ENCODE measurements around the gene METRNL.
"Not testable (repeated sequence)": the region's sequence is repeated elsewhere in the genome, so short reads cannot be mapped to it uniquely, and the experiment has no call there.

Gene METRNL

GRCh38 chr17:83106913-83107655, 27.7 kb downstream of the METRNL start:
- no peak for DNase-seq (ENCODE audit: low read depth in 2 of 2)

GRCh38 chr17:83107656-83108048, 28.2 kb downstream of the METRNL start:
- no peak for DNase-seq (ENCODE audit: low read depth in 2 of 2)

GRCh38 chr17:83108709-83109108, 29.3 kb downstream of the METRNL start:
- no peak for DNase-seq (ENCODE audit: low read depth in 2 of 2)

GRCh38 chr17:83109386-83109785, 30.0 kb downstream of the METRNL start:
- DNase-seq (ENCODE audit: low read depth in 2 of 2) = no peak

GRCh38 chr17:83109793-83110645, 30.6 kb downstream of the METRNL start:
- no peak for DNase-seq (ENCODE audit: low read depth in 2 of 2)

GRCh38 chr17:83110735-83111134, 31.3 kb downstream of the METRNL start:
- DNase-seq (ENCODE audit: low read depth in 2 of 2) = no peak

- no peak for DNase-seq (ENCODE audit: low read depth in 2 of 2)
Observed at GRCh38 chr17:83111516-83112282, 32.3 kb downstream of the METRNL start.

- DNase-seq (ENCODE audit: low read depth in 2 of 2) = no peak
Observed at GRCh38 chr17:83113381-83113780, 34.0 kb downstream of the METRNL start.

- DNase-seq (ENCODE audit: low read depth in 2 of 2) = no peak
Observed at GRCh38 chr17:83113792-83114191, 34.4 kb downstream of the METRNL start.

- no peak for DNase-seq (ENCODE audit: low read depth in 2 of 2)
Observed at GRCh38 chr17:83114706-83115105, 35.3 kb downstream of the METRNL start.

- DNase-seq (ENCODE audit: low read depth in 2 of 2) = no peak
Observed at GRCh38 chr17:83115202-83115651, 35.8 kb downstream of the METRNL start.

GRCh38 chr17:83115832-83116231, 36.4 kb downstream of the METRNL start:
- no peak for DNase-seq (ENCODE audit: low read depth in 2 of 2)

GRCh38 chr17:83116311-83116771, 36.9 kb downstream of the METRNL start:
- no peak for DNase-seq (ENCODE audit: low read depth in 2 of 2)

- no peak for DNase-seq (ENCODE audit: low read depth in 2 of 2)
Observed at GRCh38 chr17:83116783-83117555, 37.6 kb downstream of the METRNL start.

GRCh38 chr17:83117583-83117982, 38.2 kb downstream of the METRNL start:
- no peak for DNase-seq (ENCODE audit: low read depth in 2 of 2)

GRCh38 chr17:83118071-83118841, 38.8 kb downstream of the METRNL start:
- no peak for DNase-seq (ENCODE audit: low read depth in 2 of 2)

- no peak for DNase-seq (ENCODE audit: low read depth in 2 of 2)
Observed at GRCh38 chr17:83119987-83120864, 40.8 kb downstream of the METRNL start.

- not testable (repeated sequence) for DNase-seq (ENCODE audit: low read depth in 2 of 2)
Observed at GRCh38 chr17:83121473-83121872, 42.1 kb downstream of the METRNL start.
